ENCODE measurements around the gene MEIOSIN. TPM values are rescaled to one million over a fixed set of nuclear protein-coding genes. Genes with fewer than 3 reads are reported as not detected.

MEIOSIN gene
- total RNA-seq, 4 donors from 2014 or later = not detected

GRCh38 chr19:45739498-45740439 is 6.5 kb downstream of the MEIOSIN start:
- TF ChIP-seq, protein P1, sequence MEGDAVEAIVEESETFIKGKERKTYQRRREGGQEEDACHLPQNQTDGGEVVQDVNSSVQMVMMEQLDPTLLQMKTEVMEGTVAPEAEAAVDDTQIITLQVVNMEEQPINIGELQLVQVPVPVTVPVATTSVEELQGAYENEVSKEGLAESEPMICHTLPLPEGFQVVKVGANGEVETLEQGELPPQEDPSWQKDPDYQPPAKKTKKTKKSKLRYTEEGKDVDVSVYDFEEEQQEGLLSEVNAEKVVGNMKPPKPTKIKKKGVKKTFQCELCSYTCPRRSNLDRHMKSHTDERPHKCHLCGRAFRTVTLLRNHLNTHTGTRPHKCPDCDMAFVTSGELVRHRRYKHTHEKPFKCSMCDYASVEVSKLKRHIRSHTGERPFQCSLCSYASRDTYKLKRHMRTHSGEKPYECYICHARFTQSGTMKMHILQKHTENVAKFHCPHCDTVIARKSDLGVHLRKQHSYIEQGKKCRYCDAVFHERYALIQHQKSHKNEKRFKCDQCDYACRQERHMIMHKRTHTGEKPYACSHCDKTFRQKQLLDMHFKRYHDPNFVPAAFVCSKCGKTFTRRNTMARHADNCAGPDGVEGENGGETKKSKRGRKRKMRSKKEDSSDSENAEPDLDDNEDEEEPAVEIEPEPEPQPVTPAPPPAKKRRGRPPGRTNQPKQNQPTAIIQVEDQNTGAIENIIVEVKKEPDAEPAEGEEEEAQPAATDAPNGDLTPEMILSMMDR (IDR thresholded peaks at IDR 0.05; ENCODE audit: low read depth) = no peak

DNA sequence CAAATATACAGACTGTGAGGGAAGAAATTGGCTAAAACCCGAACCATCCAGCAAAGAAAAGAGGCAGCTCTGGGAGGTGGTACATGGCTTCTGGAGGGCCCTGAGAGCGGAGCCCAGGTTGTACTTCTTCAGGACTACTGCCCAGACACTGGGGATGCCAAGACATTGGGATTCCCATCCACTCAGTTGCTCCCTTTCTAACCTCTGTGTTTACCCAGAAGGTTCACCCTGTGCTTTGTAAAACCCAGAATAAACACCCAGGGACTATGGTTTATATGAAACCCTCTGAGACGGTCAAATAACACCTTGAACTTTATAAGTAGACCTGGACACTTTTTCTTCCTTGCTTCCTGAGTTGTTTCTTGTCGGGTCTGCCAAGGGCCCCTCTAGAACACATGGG is 9.7 kb downstream of the MEIOSIN start:
- TF ChIP-seq, protein P1 (IDR thresholded peaks at IDR 0.05; ENCODE audit: low read depth) = no peak

DNA sequence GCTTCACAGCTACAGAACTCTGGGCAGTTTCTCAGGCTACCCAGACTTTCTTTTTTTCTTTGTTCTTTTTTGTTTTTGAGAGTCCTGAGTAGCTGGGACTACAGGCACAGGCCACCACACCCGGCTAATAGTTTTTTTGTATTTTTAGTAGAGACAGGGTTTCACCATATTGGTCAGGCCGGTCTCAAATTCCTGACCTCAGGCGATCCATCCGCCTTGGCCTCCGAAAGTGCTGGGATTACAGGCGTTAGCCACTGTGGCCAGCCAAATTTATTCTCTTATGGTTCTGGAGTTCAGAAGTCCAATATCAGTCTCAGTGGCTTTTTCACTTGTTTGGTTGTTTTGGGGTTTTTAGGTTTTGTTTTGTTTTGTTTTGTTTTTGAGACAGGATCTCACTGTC is 12.4 kb downstream of the MEIOSIN start:
- TF ChIP-seq, protein P1 (IDR thresholded peaks at IDR 0.05; ENCODE audit: low read depth) = no peak

GRCh38 chr19:45746866-45747265 is 13.6 kb downstream of the MEIOSIN start:
- TF ChIP-seq, protein P1 (IDR thresholded peaks at IDR 0.05; ENCODE audit: low read depth) = no peak

DNA sequence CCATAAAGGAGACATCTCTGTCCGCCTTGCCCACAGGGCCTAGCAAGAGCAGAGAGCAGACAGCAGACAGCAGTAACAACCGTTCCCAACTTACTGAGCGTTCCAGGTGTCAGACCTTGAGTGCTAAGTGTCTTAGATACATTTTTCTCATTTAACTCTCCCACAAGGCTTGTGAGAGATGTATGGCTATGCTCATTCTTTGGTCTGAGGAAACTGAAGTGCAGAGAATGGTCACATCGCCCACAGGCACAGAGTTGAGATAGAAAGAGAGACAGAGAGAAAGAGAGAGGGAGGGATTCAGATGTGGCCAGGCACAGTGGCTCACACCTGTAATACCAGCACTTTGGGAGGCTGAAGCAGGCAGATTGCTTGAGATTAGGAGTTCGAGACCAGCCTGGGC is 14.3 kb downstream of the MEIOSIN start:
- TF ChIP-seq, protein P1 (IDR thresholded peaks at IDR 0.05; ENCODE audit: low read depth) = no peak

GRCh38 chr19:45752639-45753038 is 19.4 kb downstream of the MEIOSIN start:
- TF ChIP-seq, protein P1 (IDR thresholded peaks at IDR 0.05; ENCODE audit: low read depth) = no peak

DNA sequence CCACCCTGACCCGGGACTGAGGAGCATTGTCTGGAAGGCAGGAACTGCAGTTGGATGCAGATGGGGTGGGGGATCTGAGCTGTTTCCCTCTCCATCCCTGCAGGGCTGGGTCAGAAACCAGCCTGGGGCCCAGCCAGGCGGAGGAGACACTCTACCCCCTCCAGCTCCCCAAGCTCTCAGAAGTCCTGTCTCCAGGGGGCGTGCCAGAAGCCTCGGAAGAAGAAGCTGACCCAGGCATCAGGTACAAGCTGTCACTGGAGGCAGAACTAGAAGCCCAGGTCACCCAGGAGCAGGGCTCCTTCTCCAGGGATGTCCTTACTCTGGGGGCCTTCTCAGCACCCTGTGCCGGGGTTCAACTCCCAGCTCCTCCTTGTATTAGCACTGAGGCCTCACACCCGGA is 20.3 kb downstream of the MEIOSIN start:
- TF ChIP-seq, protein P1 (IDR thresholded peaks at IDR 0.05; ENCODE audit: low read depth) = no peak

Measured in subcutaneous adipose tissue (tissue), 4 donors.